ENCODE results near the gene DNAH14.

The DNAH14 gene

GRCh38 chr1:224958490-224958889, 29.0 kb downstream of the DNAH14 start:
- no peak overlapping the region for H3K27ac ChIP-seq (ENCODE audit: extremely low read depth, low read depth, low read length)
- POLR2A ChIA-PET, result no interaction called here
- no peak for TF ChIP-seq ZNF658 (tag by site-specific recombination; IDR thresholded peaks at IDR 0.05)
- no peak for TF ChIP-seq ZNF521 (tag by site-specific recombination; IDR thresholded peaks at IDR 0.05)
- TF ChIP-seq ZNF366 (tag by site-specific recombination; conservative IDR thresholded peaks at IDR 0.05), result 0 out of 2 replicates have a peak, but pooled peaks have one; percentile 11
- no peak for TF ChIP-seq ZNF530 (tag by site-specific recombination; IDR thresholded peaks at IDR 0.05; ENCODE audit: low read depth)
- no peak for TF ChIP-seq ZNF510 (tag by site-specific recombination; IDR thresholded peaks at IDR 0.05; ENCODE audit: insufficient replicate concordance)
- no peak for TF ChIP-seq ZNF239 (tag by site-specific recombination; IDR thresholded peaks at IDR 0.05)
- TF ChIP-seq WT1 (tag by site-specific recombination; IDR thresholded peaks at IDR 0.05), result peak; percentile 96
- 0 out of 2 replicates have a peak, but pooled peaks have one; percentile 25 for TF ChIP-seq ZBTB17 (tag by site-specific recombination; IDR thresholded peaks at IDR 0.05)
- no peak for TF ChIP-seq TRIM28 (IDR thresholded peaks at IDR 0.05; ENCODE audit: borderline replicate concordance, low read length)
- TF ChIP-seq ZNF169 (tag by site-specific recombination; IDR thresholded peaks at IDR 0.05), result no peak
- no peak for TF ChIP-seq ZBTB8A (tag by site-specific recombination; IDR thresholded peaks at IDR 0.05)
- peaks cover 20 to 46% of the 10 kb centered on the region in 2 experiments; a peak in 2 of 3 replicates for H3K36me3 ChIP-seq (ENCODE audit: control insufficient read depth in 2 of 2, insufficient read depth in 1 of 2, low read length in 2 of 2)
- CTCF ChIA-PET, result interaction anchor here (0.9 kb wide), 1 partner anchor 444 kb away, joined by 5 read pairs; no protein-coding TSS in a partner anchor
- H3K4me3 ChIP-seq (ENCODE audit: low read depth, low read length), result no peak overlapping the region
- no peaks in the 10 kb centered on the region for H3K4me1 ChIP-seq (ENCODE audit: control insufficient read depth, insufficient read depth, low read length)
- no peaks in the 10 kb centered on the region for H3K9me3 ChIP-seq (ENCODE audit: control insufficient read depth, insufficient read depth, low read depth, low read length)

GRCh38 chr1:224959115-224959514, 29.6 kb downstream of the DNAH14 start:
- no peak overlapping the region for H3K4me3 ChIP-seq (ENCODE audit: low read depth, low read length)
- TF ChIP-seq KLF7 (tag by site-specific recombination; IDR thresholded peaks at IDR 0.05; ENCODE audit: borderline replicate concordance) (no peak), ZBTB8A (tag by site-specific recombination; IDR thresholded peaks at IDR 0.05) (no peak), ZNF354C (tag by site-specific recombination; IDR thresholded peaks at IDR 0.05; ENCODE audit: borderline replicate concordance, low read depth) (no peak), ZNF701 (tag by site-specific recombination; IDR thresholded peaks at IDR 0.05) (no peak), ELK4 (IDR thresholded peaks at IDR 0.05; ENCODE audit: borderline replicate concordance, low read depth, low read length) (no peak), ZNF510 (tag by site-specific recombination; IDR thresholded peaks at IDR 0.05; ENCODE audit: insufficient replicate concordance) (no peak), ZSCAN30 (tag by site-specific recombination; IDR thresholded peaks at IDR 0.05) (no peak), ZSCAN5A (tag by site-specific recombination; IDR thresholded peaks at IDR 0.05) (no peak), ZNF670 (tag by site-specific recombination; IDR thresholded peaks at IDR 0.05; ENCODE audit: low read depth) (no peak), ZFP3 (tag by site-specific recombination; IDR thresholded peaks at IDR 0.05; ENCODE audit: low read depth) (no peak), ZBTB11 (tag by site-specific recombination; conservative IDR thresholded peaks at IDR 0.05; ENCODE audit: low read depth) (no peak), ZBTB7A (tag by site-specific recombination; IDR thresholded peaks at IDR 0.05; ENCODE audit: low read depth) (no peak), ZNF114 (tag by site-specific recombination; IDR thresholded peaks at IDR 0.05) (no peak), ZNF677 (tag by site-specific recombination; IDR thresholded peaks at IDR 0.05) (no peak), ZNF239 (tag by site-specific recombination; IDR thresholded peaks at IDR 0.05) (no peak), ZXDB (tag by site-specific recombination; IDR thresholded peaks at IDR 0.05) (no peak), ZNF558 (tag by site-specific recombination; IDR thresholded peaks at IDR 0.05) (no peak), ZNF660 (tag by site-specific recombination; IDR thresholded peaks at IDR 0.05) (no peak), BCL11B (tag by site-specific recombination; IDR thresholded peaks at IDR 0.05; ENCODE audit: low read depth) (no peak), ZNF223 (tag by site-specific recombination; IDR thresholded peaks at IDR 0.05) (no peak)
- CTCF ChIA-PET, result no interaction called here
- no peaks in the 10 kb centered on the region for H3K9me3 ChIP-seq (ENCODE audit: control insufficient read depth, insufficient read depth, low read depth, low read length)
- H3K36me3 ChIP-seq (ENCODE audit: control insufficient read depth in 2 of 2, insufficient read depth in 1 of 2, low read length in 2 of 2), result peaks cover 16 to 51% of the 10 kb centered on the region in 2 experiments; a peak in 2 of 3 replicates
- no peaks in the 10 kb centered on the region for H3K4me1 ChIP-seq (ENCODE audit: control insufficient read depth, insufficient read depth, low read length)
- POLR2A ChIA-PET, result no interaction called here
- no peak overlapping the region for H3K27ac ChIP-seq (ENCODE audit: extremely low read depth, low read depth, low read length)
